ENCODE results near the gene ARHGAP35.
"Not testable (repeated sequence)": the region's sequence is repeated elsewhere in the genome, so short reads cannot be mapped to it uniquely, and the experiment has no call there.

Gene ARHGAP35

DNA sequence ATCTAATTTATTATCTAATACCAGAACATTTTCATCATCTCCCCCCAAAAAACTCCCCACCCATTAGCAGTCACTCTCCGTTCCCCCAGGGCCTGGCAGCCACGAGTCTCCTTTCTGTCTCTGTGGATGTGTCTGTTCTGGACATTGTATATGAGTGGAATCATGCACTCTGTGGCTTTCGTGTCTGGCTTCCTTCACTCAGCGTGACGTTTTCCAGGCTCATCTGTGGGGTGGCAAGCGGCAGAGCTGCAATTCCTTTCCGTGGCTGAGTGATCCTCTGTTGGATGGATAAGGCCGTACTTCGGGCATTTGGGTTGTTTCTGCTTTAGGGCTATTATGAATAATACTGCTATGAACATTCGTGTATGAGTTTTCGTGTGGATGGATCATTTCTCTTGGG lies 13.3 kb upstream of the ARHGAP35 start:
- TF ChIP-seq ZFX (IDR thresholded peaks at IDR 0.05; ENCODE audit: borderline replicate concordance), result no peak
- TF ChIP-seq, protein P1, sequence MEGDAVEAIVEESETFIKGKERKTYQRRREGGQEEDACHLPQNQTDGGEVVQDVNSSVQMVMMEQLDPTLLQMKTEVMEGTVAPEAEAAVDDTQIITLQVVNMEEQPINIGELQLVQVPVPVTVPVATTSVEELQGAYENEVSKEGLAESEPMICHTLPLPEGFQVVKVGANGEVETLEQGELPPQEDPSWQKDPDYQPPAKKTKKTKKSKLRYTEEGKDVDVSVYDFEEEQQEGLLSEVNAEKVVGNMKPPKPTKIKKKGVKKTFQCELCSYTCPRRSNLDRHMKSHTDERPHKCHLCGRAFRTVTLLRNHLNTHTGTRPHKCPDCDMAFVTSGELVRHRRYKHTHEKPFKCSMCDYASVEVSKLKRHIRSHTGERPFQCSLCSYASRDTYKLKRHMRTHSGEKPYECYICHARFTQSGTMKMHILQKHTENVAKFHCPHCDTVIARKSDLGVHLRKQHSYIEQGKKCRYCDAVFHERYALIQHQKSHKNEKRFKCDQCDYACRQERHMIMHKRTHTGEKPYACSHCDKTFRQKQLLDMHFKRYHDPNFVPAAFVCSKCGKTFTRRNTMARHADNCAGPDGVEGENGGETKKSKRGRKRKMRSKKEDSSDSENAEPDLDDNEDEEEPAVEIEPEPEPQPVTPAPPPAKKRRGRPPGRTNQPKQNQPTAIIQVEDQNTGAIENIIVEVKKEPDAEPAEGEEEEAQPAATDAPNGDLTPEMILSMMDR (IDR thresholded peaks at IDR 0.05), result no peak
- no peak overlapping the region for H3K27ac ChIP-seq

GRCh38 chr19:46848389-46848788 lies 12.4 kb upstream of the ARHGAP35 start:
- no peak for TF ChIP-seq ZFX (IDR thresholded peaks at IDR 0.05; ENCODE audit: borderline replicate concordance)
- TF ChIP-seq, protein P1 (IDR thresholded peaks at IDR 0.05), result no peak
- H3K27ac ChIP-seq, result no peak overlapping the region

- peak overlapping the region; percentile 92 for H3K27ac ChIP-seq
- no peak for TF ChIP-seq ZFX (IDR thresholded peaks at IDR 0.05; ENCODE audit: borderline replicate concordance)
- TF ChIP-seq, protein P1 (IDR thresholded peaks at IDR 0.05), result no peak
Observed at GRCh38 chr19:46849610-46850009, 11.2 kb upstream of the ARHGAP35 start.

DNA sequence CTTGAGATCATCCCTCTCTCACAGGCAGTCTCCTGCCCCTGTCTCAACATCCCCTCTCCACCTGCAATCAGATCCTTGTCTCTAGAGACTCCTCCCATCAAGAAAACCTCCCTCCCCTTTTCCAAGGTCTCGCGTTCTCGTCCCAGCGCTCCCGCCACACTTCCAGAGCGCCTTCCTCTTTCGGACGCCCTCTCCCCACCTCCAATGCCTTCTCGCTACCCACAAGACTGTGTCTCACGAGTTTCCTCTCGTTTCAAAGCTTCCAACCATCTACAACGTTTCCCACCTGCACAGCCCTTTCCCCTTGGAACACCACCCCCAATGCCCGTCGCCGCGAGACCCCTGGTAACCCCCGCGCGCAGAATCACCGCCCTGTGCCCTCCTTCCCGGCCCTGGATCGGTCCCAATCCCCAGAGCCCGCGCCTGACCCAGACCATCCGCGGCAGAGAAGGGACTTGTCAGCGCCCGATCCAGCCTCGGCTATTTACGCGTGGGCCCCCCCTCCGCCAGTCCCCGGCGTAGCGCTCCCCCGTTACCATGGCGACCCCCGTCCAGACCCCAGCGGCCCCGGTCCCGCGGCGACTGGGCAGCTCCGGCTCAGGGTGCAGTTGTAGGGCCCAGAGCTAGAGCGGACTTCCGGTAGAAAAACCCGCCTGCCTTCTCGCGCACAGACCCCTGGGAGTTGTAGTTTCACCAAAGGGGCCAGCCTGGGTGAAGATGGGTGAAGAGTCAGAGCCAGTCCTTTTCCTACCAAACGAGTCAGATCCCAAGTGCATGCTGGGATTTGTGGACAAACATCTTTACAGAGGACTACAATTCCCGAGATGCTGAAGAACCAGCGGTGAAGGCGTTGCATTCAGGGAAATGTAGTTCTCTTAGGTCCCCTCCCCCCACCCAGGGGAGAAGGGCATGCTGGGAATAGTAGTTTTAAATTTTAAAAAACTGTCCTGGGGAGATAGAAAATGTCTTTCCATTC lies 10.3 kb upstream of the ARHGAP35 start, which contains the start of gene AP2S1:
AP2S1 (minus strand) TSS at position 619 of the 976 bp plus-strand sequence; CDS start at position 539, 80 bp downstream.
- no peak for TF ChIP-seq ZFX (IDR thresholded peaks at IDR 0.05; ENCODE audit: borderline replicate concordance)
- peak within 1 kb of the TSS; percentile 92 for H3K27ac ChIP-seq

- no peak overlapping the region for H3K27ac ChIP-seq
- no peak for TF ChIP-seq ZFX (IDR thresholded peaks at IDR 0.05; ENCODE audit: borderline replicate concordance)
- TF ChIP-seq, protein P1 (IDR thresholded peaks at IDR 0.05), result no peak
Observed at GRCh38 chr19:46852830-46853229, 8.0 kb upstream of the ARHGAP35 start.

GRCh38 chr19:46854698-46855097 lies 6.1 kb upstream of the ARHGAP35 start:
- H3K27ac ChIP-seq, result not testable (repeated sequence)

GRCh38 chr19:46856062-46857022 lies 4.5 kb upstream of the ARHGAP35 start:
- TF ChIP-seq ZFX (IDR thresholded peaks at IDR 0.05; ENCODE audit: borderline replicate concordance), result no peak
- TF ChIP-seq, protein P1 (IDR thresholded peaks at IDR 0.05), result peak; percentile 90
- H3K27ac ChIP-seq, result peak overlapping the region; percentile 80
